NAMALWA (cell line): ENCODE measurements around the gene NF1.
"Not testable (repeated sequence)": the region's sequence is repeated elsewhere in the genome, so short reads cannot be mapped to it uniquely, and the experiment has no call there.

Experiments
- DNase-seq: peaks from one replicate; pipeline ENCODE4 v3.0.0-alpha.2; 2015; ENCODE audit warnings: low spot score

The NF1 gene

DNA sequence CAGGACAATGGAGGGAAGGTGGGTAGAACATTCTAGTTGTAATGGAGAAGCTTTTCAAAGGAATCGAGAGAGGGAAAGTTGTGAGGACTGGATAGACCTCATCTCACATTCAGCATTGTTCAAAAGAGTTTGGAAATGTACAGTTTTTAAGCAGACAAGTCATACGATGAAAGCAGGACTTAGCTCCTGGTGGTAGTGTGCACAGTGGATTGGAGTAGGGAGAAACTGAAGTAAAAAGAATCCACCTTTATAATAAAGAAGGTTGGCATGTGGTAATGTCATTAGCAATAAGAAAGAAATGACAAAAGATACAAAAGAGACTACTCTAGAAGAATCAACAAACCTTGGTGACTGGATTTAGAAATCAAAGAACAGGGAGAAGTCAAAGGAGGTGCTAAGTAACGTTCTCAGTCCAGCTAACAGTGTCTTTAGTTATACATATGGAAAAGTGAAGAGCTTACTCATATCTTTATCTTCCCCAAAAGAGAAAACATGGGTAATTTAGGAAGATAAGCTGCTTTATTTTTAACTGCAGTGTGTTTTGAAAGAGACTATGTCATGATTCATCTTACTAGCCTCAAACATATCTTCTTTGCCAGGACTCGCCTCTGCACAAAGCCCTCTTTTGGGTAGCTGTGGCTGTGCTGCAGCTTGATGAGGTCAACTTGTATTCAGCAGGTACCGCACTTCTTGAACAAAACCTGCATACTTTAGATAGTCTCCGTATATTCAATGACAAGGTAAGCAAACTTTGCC lies 245.3 kb downstream of the NF1 start:
- no peak for DNase-seq

- DNase-seq: not testable (repeated sequence)
Measured at GRCh38 chr17:31345191-31345747, 250.5 kb downstream of the NF1 start.

GRCh38 chr17:31349454-31349853 lies 254.7 kb downstream of the NF1 start:
- DNase-seq: no peak

- DNase-seq: no peak
Measured at GRCh38 chr17:31355935-31356334, 261.2 kb downstream of the NF1 start.

GRCh38 chr17:31357091-31357490 lies 262.3 kb downstream of the NF1 start:
- no peak for DNase-seq

- no peak for DNase-seq
Measured at GRCh38 chr17:31357839-31358394, 263.1 kb downstream of the NF1 start.

DNA sequence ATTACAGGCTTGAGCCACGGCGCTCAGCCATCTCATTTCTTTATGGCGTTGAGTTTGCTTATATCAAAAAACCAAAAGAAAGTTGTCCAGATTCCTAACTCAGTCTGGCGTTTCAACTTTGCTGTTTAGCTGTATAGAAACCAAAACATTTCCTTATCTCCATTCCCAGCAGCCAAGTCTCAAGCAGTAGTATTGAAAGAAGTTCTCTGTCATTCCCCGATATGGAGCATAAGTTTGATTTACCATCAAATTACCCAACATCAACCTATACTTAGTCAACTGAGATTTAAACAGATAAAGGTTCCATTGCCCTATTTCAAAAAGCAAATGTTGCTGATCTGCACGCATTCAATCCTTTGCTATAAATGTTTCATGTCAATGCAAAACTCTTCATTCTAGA lies 269.2 kb downstream of the NF1 start:
- DNase-seq: no peak

DNA sequence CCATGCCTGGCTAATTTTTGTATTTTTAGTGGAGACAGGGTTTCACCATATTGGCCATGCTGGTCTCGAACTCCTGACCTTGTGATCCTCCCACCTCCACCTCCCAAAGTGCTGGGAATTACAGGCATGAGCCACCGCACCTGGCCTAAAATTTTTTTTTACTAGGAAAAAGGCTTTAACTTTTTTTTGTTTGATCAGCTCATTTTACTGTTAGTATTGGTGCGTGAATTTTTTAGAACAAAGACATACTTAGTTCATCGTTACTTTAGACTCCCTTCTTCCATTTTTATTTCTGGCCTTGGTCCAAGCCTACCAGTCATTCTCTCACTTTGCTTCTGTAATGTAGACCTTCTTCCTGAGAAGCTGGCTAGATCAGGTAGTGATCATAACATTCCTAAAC lies 271.3 kb downstream of the NF1 start:
- no peak for DNase-seq

DNA sequence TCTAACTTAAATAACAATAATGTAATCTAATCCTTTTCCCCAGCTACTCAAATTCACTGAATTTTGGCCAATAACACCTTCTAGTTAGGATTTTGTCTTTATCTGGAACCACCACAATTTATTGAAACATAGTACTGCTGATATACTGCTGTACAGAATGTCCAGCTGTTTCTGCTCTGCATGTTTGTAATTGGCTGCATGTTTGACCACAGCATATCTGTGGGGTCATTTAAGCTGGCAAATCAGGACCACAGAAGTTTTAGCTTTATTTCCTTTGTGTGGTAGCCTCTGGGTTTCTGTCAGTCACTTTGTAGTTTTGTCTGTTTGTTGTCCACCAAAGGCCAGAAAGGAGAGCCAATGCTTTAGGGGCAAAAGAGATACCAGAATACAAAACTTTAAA lies 274.5 kb downstream of the NF1 start:
- DNase-seq: no peak

- no peak for DNase-seq
Measured at GRCh38 chr17:31371511-31372097, 276.8 kb downstream of the NF1 start.

GRCh38 chr17:31373150-31374093 lies 278.6 kb downstream of the NF1 start:
- DNase-seq: peak; percentile 80

- no peak for DNase-seq
Measured at GRCh38 chr17:31374094-31374447, 279.3 kb downstream of the NF1 start.

GRCh38 chr17:31374503-31374902 lies 279.7 kb downstream of the NF1 start:
- DNase-seq: no peak

DNA sequence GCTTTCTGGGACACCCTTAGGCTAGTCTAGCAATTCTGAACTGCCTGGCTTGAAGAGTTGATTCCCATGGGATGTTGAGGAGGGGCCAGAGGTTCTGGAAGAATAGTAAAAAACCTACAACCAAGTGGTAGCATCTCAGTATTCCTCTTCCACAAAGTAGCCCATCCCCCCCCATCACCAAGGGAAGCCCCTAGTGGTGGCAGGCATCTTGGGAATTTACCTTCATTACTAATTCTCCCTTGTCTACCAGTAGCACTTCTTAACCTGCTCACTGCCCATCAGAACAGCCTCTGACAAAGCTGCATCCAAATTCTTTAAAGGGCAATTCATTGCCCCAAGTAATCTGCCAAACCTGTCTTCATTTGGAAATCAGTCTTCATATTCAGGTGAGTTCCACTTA lies 283.9 kb downstream of the NF1 start:
- DNase-seq: no peak

- no peak for DNase-seq
Measured at GRCh38 chr17:31379597-31380205, 284.9 kb downstream of the NF1 start.

GRCh38 chr17:31381165-31381668 lies 286.4 kb downstream of the NF1 start:
- DNase-seq: no peak

DNA sequence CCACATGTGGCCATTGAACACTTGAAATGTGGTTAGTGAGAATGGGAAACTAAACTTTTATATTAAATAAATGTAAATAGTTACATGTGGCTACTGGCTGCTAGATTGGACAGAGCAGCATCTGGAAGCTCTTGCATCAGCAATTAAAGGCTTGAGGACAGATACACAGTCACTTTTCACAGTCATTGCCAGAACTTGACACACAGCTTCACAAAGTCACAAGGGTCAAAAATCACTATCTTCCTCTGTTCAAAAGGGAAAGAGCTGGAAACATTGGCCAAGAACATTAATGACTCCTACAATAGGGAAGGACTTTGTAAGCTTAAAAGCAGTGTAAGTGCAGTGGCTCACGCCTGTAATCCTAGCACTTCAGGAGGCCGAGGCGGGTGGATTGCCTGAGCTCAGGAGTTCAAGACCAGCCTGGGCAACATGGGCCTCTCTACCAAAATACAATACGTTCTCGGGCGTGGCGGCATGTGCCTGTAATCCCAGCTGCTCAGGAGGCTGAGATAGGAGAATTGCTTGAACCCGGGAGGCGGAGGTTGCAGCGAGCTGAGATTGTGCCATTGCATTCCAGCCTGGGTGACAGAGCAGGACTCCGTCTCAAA lies 288.0 kb downstream of the NF1 start:
- DNase-seq: not testable (repeated sequence)

GRCh38 chr17:31383488-31383887 lies 288.7 kb downstream of the NF1 start:
- DNase-seq: peak; percentile 26

DNA sequence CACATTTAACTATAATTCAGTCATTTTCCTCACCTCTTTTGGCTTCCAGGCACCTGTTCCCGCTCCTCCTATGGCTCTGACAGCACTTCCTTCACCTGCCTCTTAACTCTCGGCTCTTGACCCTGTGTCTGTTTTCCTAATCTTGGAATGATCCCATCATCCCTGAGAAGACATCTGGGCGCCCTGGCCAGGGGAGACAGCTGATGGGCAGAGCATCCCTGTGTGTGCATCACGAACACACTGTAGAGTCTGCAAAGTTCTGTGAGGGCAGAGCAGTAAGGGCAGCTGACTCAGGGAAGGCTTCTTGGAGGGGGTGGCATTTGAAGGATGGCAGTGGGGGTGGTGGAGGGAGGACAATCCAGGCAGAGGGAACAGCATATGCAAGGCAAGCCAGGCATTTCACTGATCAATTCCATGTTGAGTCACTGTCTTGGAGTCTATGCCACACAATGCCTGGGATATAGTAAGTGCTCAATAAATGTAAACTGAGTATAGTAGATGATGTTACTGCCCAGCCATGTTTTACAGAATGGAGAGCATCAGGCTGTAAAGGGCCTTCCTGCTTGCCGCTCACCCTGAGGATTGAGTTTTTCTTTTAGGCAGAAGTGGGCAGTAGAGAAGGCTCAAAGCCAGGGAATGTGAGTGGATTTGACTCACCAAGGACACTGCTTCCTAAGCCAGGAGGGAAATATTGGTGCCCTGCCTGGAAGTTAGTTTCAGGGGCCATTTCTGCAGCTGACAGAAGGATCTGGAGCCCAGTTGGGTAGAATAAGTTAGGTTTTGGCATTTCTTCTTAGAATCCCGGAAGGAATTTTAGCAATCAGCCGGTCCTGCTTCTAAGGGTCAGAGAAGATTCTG lies 290.9 kb downstream of the NF1 start:
- no peak for DNase-seq

- no peak for DNase-seq
Measured at GRCh38 chr17:31386542-31387075, 291.8 kb downstream of the NF1 start.
